NCI-H460 (cell line): ENCODE data around the gene EEF1E1. TPM values are rescaled to one million over a fixed set of nuclear protein-coding genes. Genes with fewer than 3 reads are reported as not detected.

Experiments used
- DNase-seq: peaks from one replicate; pipeline ENCODE4 v3.0.0-alpha.2; 2016; ENCODE audit warnings: low read depth; ENCODE audit errors: extremely low read depth
- total RNA-seq: library from RNA; depleted of rRNA; stranded (reverse); fragments of >200 nt; shearing (Covaris generic); gene quantifications from 2 replicates; pipeline ENCODE4 v1.2.3, GENCODE V29; 2014

EEF1E1 gene
- total RNA-seq, 1 experiment from 2014 or later = 81.0 TPM

- no peak for DNase-seq
Measured at GRCh38 chr6:8090650-8091049, 11.7 kb downstream of the EEF1E1 start.

- no peak for DNase-seq
Measured at GRCh38 chr6:8088886-8089285, 13.5 kb downstream of the EEF1E1 start.

GRCh38 chr6:8087870-8088754, 14.2 kb downstream of the EEF1E1 start:
- DNase-seq = no peak

DNA sequence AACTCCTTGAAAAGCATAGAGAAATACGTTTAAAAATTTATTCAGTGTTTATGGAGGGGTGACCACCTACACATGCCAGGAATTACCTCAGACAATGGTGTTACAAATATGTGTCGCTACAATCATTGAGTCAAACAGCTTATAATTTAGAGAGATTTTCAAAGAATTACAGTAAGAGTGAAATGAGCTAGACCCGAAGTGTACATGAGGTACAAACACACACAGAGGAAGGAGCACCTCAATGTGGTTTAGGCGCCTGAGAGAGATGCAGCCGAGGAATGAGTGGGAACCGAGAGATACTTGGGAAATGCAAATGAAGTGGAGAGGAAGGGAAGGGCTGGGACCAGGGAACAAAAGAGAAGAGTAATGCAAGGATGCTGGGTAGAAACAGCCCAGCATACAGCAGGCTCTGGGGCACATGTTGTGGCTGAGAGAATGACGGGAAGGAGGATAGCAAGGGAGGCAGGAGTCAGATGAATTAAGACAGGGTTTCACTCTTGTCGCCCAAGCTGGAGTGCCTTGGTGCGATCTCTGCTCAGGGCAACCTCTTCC, 15.5 kb downstream of the EEF1E1 start:
- DNase-seq = no peak

- peak; percentile 61 for DNase-seq
Measured at GRCh38 chr6:8085053-8085511, 17.3 kb downstream of the EEF1E1 start.

- no peak for DNase-seq
Measured at GRCh38 chr6:8084586-8084985, 17.8 kb downstream of the EEF1E1 start.

GRCh38 chr6:8082954-8083858, 19.1 kb downstream of the EEF1E1 start:
- no peak for DNase-seq

DNA sequence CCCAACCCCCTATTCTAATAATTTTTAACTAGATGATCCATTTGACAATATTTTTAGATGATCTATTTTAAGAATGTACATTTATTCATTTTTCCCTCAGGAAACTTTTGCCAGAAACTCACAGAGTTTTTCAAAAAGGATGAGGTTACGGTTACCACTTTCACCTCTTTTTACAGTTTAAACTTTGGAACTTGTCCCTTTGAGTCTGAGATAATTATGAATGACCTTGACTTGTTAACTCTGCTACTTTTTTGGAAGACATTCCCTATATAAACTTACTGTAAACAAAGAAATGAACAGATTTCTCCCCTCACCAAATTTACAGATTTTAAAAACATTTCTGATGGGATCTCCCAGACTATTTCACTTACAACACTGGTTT, 19.8 kb downstream of the EEF1E1 start:
- DNase-seq = no peak

GRCh38 chr6:8080362-8081151, 21.8 kb downstream of the EEF1E1 start:
- no peak for DNase-seq

DNA sequence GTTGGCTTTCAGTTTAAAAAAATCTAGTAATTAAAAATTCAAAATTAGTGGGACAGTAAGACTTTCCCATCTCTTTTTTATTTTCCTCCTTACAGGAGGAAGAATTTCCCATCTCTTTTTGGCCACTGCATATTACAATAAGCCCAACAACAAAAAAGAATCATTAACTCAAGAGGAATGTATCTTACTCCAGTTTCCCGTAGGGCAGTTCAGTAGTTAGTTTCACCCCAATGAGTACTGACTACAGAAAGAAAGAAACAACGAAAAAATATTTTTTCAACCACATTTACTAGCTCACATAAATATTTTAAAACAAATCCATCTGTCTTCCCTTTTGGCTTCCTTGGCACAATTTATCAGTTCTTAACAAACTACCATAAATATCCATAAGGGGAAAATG, 23.2 kb downstream of the EEF1E1 start:
- no peak for DNase-seq

- DNase-seq = no peak
Measured at GRCh38 chr6:8077991-8078390, 24.4 kb downstream of the EEF1E1 start.

DNA sequence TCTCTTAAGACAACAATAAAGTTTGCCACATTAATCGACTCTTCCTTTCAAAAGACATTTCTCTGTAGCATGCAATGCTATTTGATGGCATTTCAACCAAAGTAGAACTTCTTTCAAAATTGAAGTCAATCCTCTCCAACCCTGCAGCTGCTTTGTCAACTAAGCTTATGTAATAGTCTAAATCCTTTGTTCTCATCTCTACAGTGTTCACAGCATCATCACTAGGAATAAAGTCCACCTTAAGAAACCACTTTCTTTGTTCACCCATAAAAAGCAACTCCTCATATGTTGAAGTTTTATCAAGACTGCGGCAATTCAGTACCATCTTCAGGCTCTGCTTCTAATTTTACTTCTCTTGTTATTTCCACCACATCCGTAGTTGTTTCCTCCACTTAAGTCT, 26.6 kb downstream of the EEF1E1 start:
- DNase-seq = no peak

DNA sequence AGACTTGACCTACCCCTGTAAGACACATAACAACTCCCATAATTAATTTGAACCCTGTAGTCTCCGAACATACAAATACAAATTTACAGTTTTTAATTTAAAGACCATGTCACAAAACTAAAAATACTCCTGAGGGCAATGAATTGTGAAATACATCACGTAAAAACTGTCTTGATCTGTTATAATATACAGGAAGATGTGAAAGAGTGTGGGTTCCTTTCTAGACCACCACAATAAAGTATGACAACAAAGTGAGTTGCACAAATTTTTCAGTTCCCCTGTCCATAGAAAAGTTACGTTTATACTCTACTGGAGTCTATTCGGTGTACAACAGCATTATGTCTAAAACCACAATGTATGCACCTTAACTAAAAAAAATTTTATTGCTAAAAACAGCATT, 27.2 kb downstream of the EEF1E1 start:
- DNase-seq = no peak

GRCh38 chr6:8074213-8074612, 28.1 kb downstream of the EEF1E1 start:
- DNase-seq = no peak

- no peak for DNase-seq
Measured at GRCh38 chr6:8073758-8074157, 28.6 kb downstream of the EEF1E1 start.

DNA sequence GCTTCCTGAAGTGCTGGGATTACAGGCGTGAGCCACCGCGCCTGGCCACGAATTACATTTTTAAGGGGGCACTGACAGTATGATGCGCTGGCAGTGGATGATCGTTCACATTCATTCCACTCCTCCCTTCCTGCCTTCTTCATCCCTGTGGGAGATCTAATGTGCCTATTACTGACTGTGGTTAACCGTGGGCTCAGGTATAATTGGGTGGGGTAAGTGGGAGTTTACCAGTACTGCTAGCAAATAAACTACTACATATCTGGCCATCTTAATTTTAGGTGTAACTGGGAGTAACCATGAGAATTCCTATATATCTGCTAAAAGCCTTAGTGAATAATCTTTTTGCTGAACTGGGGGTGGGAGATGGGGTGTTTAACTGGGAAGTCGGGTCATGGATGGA, 31.6 kb downstream of the EEF1E1 start:
- DNase-seq = no peak

GRCh38 chr6:8069631-8070284, 32.6 kb downstream of the EEF1E1 start:
- DNase-seq = no peak

DNA sequence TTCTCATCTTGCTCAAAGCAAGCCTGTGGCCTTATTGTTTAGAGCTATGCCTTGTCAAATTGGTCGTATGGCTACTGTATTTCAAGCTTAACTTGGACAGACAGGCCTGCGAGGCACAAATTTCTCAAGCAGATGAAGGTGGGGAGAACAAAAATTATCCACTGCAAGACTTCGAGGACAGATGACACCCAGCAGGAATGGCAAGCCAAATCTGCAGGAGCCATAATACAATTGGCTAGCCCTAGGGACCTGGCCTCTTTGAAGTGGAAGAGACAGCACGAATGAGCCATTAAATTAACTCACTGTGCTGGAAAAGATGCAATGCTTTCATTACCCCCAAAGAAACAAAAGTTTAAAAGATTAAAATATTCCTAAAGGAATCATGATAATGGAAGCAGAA, 33.2 kb downstream of the EEF1E1 start:
- DNase-seq = no peak

- no peak for DNase-seq
Measured at GRCh38 chr6:8066108-8066507, 36.2 kb downstream of the EEF1E1 start.

DNA sequence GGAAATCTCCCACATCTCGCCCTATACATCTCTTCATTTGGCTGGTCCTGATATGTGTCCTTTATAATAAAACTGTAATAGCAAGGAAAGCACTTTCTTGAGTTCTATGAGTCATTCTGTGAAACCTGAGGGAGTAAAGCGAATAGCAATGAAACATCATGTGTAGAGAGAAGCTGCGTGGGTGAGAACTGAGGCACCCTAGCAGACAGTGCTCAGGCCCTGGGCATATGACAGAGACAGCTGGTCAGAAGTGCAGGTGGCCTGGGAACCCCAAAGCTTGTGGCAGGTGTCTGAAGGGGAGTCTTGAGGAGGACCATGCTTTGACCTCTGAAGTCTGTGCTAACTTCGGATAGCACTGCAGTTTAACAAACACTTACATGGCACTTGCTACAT, 36.8 kb downstream of the EEF1E1 start:
- DNase-seq = no peak
